ENCODE data around the gene ZNF547. TPM values are rescaled to one million over a fixed set of nuclear protein-coding genes. Genes with fewer than 3 reads are reported as not detected.

Gene ZNF547
- total and polyA plus RNA-seq, 2 donors (not counting 3 experiments of a cell fraction or from before 2014, with no cell fraction given), result 1.9 to 2.7 TPM

DNA sequence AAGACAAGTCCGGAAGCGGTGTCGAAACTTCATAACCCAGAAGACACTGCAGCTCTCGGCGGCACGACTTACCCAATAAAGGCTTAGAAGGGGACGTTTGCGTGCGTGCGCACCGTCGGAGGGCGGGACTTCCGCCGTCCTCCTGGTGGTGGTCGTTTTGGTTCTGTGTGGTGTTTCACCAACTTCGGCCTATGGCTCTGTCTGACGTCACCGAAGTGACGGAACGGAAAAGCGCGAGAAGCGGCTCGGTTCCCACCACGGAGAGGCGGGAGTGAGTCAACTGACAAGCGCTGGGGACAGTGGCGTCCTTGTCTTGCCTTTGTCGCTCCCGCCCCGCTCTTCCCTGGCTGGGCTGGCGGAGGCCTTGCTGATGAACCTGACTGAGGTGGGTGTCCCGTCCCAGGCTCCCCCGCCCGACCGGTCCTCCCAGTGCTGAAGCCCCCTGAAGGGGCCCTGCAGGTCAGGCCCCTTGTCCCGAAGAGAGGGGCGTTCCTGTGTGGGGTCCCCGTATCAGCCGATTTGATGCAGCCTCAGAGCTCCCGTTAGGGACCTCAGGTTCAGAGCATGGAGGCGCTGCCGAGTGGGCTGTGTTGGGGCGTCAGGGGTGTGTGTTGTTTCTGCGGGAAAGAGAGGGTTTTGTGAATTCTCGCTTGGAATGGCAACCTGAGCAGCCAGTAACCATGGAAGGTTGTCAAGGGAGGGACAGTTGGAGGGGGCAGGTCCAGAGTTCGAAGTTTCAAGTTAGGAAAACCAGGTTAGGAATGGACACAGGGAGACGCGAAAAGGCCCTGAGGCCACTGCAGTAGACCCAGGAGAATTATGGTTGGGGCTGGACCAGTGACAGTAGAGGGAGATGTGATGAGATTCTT lies 26.6 kb downstream of the ZNF547 start, which contains the start of gene ZNF548:
Gene ZNF548, plus strand, starts transcription at position 125 of the 869 bp plus-strand sequence. Its CDS starts 246 bp downstream, at position 371.
- TF ChIP-seq, protein P1, sequence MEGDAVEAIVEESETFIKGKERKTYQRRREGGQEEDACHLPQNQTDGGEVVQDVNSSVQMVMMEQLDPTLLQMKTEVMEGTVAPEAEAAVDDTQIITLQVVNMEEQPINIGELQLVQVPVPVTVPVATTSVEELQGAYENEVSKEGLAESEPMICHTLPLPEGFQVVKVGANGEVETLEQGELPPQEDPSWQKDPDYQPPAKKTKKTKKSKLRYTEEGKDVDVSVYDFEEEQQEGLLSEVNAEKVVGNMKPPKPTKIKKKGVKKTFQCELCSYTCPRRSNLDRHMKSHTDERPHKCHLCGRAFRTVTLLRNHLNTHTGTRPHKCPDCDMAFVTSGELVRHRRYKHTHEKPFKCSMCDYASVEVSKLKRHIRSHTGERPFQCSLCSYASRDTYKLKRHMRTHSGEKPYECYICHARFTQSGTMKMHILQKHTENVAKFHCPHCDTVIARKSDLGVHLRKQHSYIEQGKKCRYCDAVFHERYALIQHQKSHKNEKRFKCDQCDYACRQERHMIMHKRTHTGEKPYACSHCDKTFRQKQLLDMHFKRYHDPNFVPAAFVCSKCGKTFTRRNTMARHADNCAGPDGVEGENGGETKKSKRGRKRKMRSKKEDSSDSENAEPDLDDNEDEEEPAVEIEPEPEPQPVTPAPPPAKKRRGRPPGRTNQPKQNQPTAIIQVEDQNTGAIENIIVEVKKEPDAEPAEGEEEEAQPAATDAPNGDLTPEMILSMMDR (IDR thresholded peaks at IDR 0.05; ENCODE audit: extremely low read depth in 1 of 2, insufficient read depth in 1 of 2, low read depth in 1 of 2, low read length in 2 of 2), result peak in 1 of 2 donors; percentile 31
- TF ChIP-seq FOS (IDR thresholded peaks at IDR 0.05; ENCODE audit: borderline replicate concordance, insufficient read depth, low read length) (no peak), POLR2A (IDR thresholded peaks at IDR 0.05; ENCODE audit: low read depth, low read length) (no peak), JUN (IDR thresholded peaks at IDR 0.05; ENCODE audit: borderline replicate concordance, insufficient read depth, insufficient read length, low read depth) (peak; percentile 76), POLR2AphosphoS5 (IDR thresholded peaks at IDR 0.05; ENCODE audit: insufficient read depth, low read depth, low read length) (peak; percentile 29)
- Histone ChIP-seq H3K9me3 (replicated peaks; ENCODE audit: control insufficient read depth, insufficient read depth, low read length) (no peaks in the 10 kb centered on the region), H3K27me3 (ENCODE audit: control insufficient read depth in 2 of 2, insufficient read depth in 2 of 2, low read length in 2 of 2) (no peaks in the 10 kb centered on the region), H3K36me3 (ENCODE audit: control insufficient read depth in 2 of 2, extremely low read depth in 1 of 2, insufficient read depth in 2 of 2, low read length in 2 of 2) (peaks cover 0 to 3% of the 10 kb centered on the region in 2 experiments), H3K9ac (replicated peaks; ENCODE audit: extremely low read depth, insufficient read depth, low read length) (peak within 1 kb of the TSS; percentile 75), H3K79me2 (ENCODE audit: control insufficient read depth, insufficient read depth, low read length) (peaks cover 3% of the 10 kb centered on the region), H3K4me1 (ENCODE audit: control insufficient read depth, extremely low read depth, insufficient read depth, low read length) (peaks cover 10% of the 10 kb centered on the region), H3K27ac (ENCODE audit: insufficient read depth, low read depth, low read length) (peak within 1 kb of the TSS; percentile 55), H4K20me1 (replicated peaks; ENCODE audit: control insufficient read depth, extremely low read depth, insufficient read depth, low read length) (no peaks in the 10 kb centered on the region), H3K4me2 (ENCODE audit: insufficient read depth, low read length) (peak within 1 kb of the TSS; percentile 88), H2AFZ (ENCODE audit: low read depth, low read length) (peak within 1 kb of the TSS; percentile 97), H3K4me3 (replicated peaks in 1 of 3; ENCODE audit: insufficient read depth in 1 of 3, low read depth in 1 of 3, low read length in 3 of 3) (peak within 1 kb of the TSS; percentile 13 to 78 (median 73)), H3K9me1 (replicated peaks; ENCODE audit: control insufficient read depth, extremely low read depth, insufficient read depth, low read length) (no peaks in the 10 kb centered on the region)
- ChIA-PET POLR2A (interaction anchor here (0.7 kb wide), 1 partner anchor 39 kb away, joined by 3 read pairs; no protein-coding TSS in a partner anchor), CTCF (interaction anchor here (0.8 to 1.1 kb wide), 6 partner anchors 20 to 98 kb away, joined by 3 to 5 read pairs (median 4); partner anchors contain the start of genes ZNF304 and ZNF419)
- BruUV-seq (replicated peaks), result TSS peak; percentile 55
- DNase-seq (ENCODE audit: low read depth, low spot score), result peak; percentile 99
- FAIRE-seq, result peak; percentile 99
- dilution Hi-C loops (cut with MboI; ENCODE audit: extremely low pct_ligation_motif_present, low sequenced_read_pairs), result loop anchor here (10.0 kb wide), 1 partner anchor 205 kb away; no protein-coding TSS in a partner anchor
- intact Hi-C loops (cut with micrococcal nuclease), result loop anchor here (1.0 kb wide), 7 partner anchors 21 to 224 kb away; partner anchors contain the start of genes TRAPPC2B, ZNF134, ZNF17 and ZNF304

All from endothelial cell of umbilical vein (primary cell).